Testis (tissue), 3 donors: Measurements from ENCODE around the gene GPR78. TPM values are rescaled to one million over a fixed set of nuclear protein-coding genes. Genes with fewer than 3 reads are reported as not detected.

ENCODE experiments used
- DNase-seq: peaks from one replicate; pipeline ENCODE4 v3.0.0-alpha.2; 2019
- H3K27ac ChIP-seq, 2 donors: fragments of 200-600 bp; sonication (generic); one replicate each; pipeline ENCODE4 v1.5.1; 2019
- H3K27me3 ChIP-seq: fragments of 200-600 bp; sonication (generic); one replicate; pipeline ENCODE4 v1.5.1; 2019
- H3K36me3 ChIP-seq: fragments of 200-600 bp; sonication (generic); one replicate; pipeline ENCODE4 v1.5.1; 2017; ENCODE audit warnings: low read depth; ENCODE audit errors: missing control alignments
- H3K4me1 ChIP-seq: fragments of 200-600 bp; sonication (generic); one replicate; pipeline ENCODE4 v1.5.1; 2019
- H3K4me3 ChIP-seq, 2 donors: fragments of 200-600 bp; sonication (generic); one replicate each; pipeline ENCODE4 v1.5.1; 2017 to 2019
- H3K9me3 ChIP-seq: fragments of 200-600 bp; sonication (generic); one replicate; pipeline ENCODE4 v1.5.1; 2017
- POLR2A ChIP-seq: fragments of 450-650 bp; IDR thresholded peaks from one replicate; pipeline ENCODE4 v1.6.1; 2017; ENCODE audit warnings: antibody characterized with exemption, mild to moderate bottlenecking, moderate library complexity
- WGBS, 2 donors: methylation state at CpG; one replicate each; pipeline ENCODE4 v1.1.5; 2018; 5-methylcytosine and 5-hydroxymethylcytosine counted together
- intact Hi-C: fragments of 100-400 bp; cut with DNase I; formaldehyde crosslinking; loops from one replicate; pipeline ENCODE4 v1.15.1; 2023; ENCODE audit warnings: low total_unique reads
- polyA plus RNA-seq: library from polyadenylated mRNA; stranded (reverse); fragments of 350-450 nt; fragmentation: Illumina TruSeq; extraction: RNeasy Lipid Tissue Mini Kit (QIAGEN cat#74804); gene quantifications from one replicate; pipeline ENCODE4 v1.2.3, GENCODE V29; 2014; ENCODE audit warnings: low read depth, low replicate concordance; ENCODE audit not compliant: insufficient read depth
- total RNA-seq, 2 donors: library from RNA; depleted of rRNA; stranded (reverse); fragments of >200 nt; gene quantifications; one replicate each; pipeline ENCODE4 v1.2.3, GENCODE V29; 2016
- TF ChIP-seq, protein P1 (sequence below), 3 experiments: fragments of 450-650 bp in 2 of 3; fragments of 200-600 bp in 1 of 3; sonication (generic) in 1 of 3; IDR thresholded peaks; one replicate each; pipeline ENCODE4 v1.5.1; 2016 to 2019; ENCODE audit warnings: antibody characterized with exemption in 3 of 3, mild to moderate bottlenecking in 2 of 3, moderate library complexity in 1 of 3

The GPR78 gene
- total and polyA plus RNA-seq, 3 donors from 2014 or later: 0.34 to 0.99 (median 0.39) TPM

DNA sequence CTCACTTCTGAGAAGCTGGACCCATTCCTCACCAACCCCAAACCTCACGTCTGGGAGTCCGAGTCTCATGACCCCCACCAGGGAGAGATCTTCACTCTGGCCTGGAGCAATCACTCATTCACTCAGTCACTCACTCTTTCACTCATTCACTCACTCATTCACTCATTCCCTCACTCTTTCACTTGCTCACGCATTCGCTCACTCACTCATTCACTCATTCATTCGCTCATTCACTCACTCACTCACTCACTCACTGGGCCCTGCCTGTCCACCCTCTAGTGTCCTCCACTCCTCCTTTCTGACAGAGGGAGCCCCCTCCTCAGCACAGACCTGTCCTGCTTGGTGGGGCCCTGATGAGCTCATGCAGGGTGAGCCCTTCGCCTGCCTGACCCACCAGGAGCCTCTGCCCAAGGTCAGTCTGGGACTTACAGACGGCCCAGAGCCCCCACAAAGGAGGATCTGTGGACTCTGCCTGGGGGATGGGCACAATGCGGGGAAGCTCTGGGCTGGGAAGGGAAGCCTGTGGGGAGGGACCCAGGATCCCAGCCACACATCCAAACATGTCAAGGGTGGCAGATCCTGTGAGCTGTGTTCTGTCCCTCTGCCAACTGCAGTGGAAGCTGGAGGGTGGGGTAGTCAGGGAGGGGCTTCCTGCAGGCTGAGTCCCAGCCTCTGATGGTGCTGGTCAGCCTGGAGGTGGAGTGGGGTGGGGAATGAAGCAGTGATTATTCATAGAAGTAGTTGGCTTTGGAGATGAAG is 30.8 kb downstream of the GPR78 start:
- TF ChIP-seq, protein P1, sequence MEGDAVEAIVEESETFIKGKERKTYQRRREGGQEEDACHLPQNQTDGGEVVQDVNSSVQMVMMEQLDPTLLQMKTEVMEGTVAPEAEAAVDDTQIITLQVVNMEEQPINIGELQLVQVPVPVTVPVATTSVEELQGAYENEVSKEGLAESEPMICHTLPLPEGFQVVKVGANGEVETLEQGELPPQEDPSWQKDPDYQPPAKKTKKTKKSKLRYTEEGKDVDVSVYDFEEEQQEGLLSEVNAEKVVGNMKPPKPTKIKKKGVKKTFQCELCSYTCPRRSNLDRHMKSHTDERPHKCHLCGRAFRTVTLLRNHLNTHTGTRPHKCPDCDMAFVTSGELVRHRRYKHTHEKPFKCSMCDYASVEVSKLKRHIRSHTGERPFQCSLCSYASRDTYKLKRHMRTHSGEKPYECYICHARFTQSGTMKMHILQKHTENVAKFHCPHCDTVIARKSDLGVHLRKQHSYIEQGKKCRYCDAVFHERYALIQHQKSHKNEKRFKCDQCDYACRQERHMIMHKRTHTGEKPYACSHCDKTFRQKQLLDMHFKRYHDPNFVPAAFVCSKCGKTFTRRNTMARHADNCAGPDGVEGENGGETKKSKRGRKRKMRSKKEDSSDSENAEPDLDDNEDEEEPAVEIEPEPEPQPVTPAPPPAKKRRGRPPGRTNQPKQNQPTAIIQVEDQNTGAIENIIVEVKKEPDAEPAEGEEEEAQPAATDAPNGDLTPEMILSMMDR (IDR thresholded peaks at IDR 0.05): no peak
- no peak for TF ChIP-seq POLR2A
- no peak overlapping the region for H3K27ac ChIP-seq
- peaks cover 5% of the 10 kb centered on the region for H3K4me1 ChIP-seq
- H3K9me3 ChIP-seq: no peaks in the 10 kb centered on the region
- 87 to 89% methylated on average over 8 of the region's 8 CpGs for WGBS, 2 donors
- no peak for DNase-seq
- intact Hi-C loops: no loop called here
- H3K36me3 ChIP-seq: no peaks in the 10 kb centered on the region
- no peak overlapping the region for H3K4me3 ChIP-seq
- H3K27me3 ChIP-seq: no peaks in the 10 kb centered on the region

DNA sequence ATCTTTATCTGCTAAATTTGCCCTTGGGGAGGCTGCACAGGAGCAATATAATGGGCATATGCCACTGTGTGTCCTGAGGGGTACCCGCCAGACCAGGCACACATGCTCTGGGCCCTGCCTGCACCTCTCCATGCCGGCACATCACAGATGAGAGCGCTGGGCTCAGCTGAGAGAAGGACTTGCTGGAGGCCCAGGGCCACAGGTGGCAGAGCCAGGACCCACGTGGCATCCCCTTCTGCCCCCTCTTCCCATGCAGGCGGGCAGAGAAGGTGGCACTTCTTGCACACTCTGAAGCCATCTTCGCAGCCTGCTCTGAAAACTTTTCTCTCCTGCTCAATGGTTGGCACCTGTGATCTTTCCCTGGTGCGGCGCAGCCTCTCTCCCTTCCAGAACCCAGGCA is 32.5 kb downstream of the GPR78 start:
- no peaks in the 10 kb centered on the region for H3K9me3 ChIP-seq
- H3K36me3 ChIP-seq: no peaks in the 10 kb centered on the region
- no peaks in the 10 kb centered on the region for H3K27me3 ChIP-seq
- no peak overlapping the region for H3K4me3 ChIP-seq
- no peak overlapping the region for H3K27ac ChIP-seq
- no peak for TF ChIP-seq POLR2A
- TF ChIP-seq, protein P1 (IDR thresholded peaks at IDR 0.05): no peak
- WGBS, 2 donors: 93 to 96% methylated on average over 7 to 8 of the region's 8 CpGs
- intact Hi-C loops: no loop called here
- no peak for DNase-seq
- peaks cover 2% of the 10 kb centered on the region for H3K4me1 ChIP-seq

DNA sequence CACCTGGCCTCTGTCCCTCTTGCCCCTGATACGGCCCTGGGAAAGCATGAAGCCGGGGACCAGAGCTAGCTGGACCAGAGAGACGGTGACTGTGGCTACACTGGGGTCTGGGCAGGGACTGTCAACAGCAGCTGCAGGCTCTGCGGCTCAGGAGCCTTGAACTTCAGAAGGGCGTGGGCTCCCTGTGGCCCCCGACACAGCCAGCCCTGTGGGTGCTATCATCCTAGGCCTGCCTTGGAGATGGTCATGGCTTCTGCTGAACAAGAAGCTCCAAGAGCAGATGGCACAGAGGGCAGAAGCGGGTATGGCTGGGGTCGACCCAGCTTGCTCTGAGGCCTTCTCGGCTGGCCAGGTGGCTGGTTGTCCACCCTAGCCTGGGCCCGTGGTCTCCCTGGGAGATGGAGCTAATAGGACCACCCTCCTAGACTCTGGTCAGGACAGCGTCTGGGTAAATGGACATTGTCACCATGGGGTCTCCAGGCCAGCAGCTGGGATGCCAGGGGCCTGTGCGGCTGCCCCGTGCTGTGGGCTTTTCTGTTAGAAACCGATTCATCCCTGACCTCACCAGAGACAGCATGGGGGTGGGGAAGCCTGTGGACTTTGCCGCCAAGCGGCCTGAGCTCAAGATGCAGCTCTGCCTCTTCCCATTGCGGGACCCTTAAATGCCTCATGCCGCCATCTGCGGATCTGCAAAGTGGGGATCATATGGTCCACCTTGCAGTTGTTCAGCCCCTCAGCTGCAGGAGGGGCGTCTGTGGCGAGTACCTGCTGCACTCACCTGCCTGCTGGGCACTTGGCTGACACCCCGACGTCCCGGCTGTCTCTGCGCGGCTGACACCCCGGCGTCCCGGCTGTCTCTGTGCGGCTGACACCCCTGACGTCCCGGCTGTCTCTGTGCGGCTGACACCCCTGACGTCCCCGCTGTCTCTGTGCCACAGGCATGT is 33.5 kb downstream of the GPR78 start:
- Histone ChIP-seq H3K4me3 (no peak overlapping the region), H3K9me3 (no peaks in the 10 kb centered on the region), H3K27me3 (no peaks in the 10 kb centered on the region), H3K27ac (no peak overlapping the region), H3K36me3 (no peaks in the 10 kb centered on the region), H3K4me1 (no peaks in the 10 kb centered on the region)
- TF ChIP-seq, protein P1 (IDR thresholded peaks at IDR 0.05): no peak
- no peak for TF ChIP-seq POLR2A
- DNase-seq: no peak
- 94 to 96% methylated on average over 17 to 35 of the region's 35 CpGs for WGBS, 2 donors
- intact Hi-C loops: no loop called here

DNA sequence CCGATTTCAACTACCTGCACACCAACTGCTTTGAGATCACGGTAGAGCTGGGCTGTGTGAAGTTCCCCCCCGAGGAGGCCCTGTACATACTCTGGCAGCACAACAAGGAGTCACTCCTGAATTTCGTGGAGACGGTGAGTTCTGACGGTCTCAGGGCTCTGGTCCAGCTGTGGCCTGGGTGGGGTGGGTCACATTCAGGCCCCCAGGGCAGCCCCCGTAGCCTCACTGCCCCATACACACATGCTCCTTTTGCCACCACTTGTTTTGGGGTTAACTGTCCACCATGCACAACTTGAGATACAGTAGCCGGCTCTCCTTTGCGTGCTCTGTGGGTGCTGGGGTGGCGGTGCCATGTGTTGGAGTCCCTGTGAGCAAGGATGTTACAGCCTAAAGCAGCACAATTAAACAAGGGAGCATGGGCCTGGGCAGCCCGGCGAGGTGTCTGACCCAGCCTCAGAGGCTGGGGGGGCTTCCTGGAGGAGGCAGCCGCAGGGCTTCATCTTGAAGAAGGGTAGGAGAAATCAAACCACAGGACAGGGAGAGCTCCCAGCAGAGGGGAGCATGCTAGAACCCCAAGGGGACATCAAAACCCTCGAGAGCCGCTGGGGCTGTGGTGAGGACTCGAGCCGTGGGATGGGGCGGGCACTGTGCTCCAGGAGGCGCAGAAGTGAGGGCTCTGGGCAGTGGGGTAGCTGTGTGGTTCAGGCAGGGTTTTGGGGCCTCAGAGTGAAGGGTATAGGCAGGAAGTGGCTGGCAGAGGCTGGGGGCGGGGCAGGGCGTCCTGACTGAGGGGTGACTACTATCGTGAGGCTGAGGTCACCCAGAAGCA is 34.4 kb downstream of the GPR78 start:
- no peak for TF ChIP-seq POLR2A
- TF ChIP-seq, protein P1 (IDR thresholded peaks at IDR 0.05): no peak
- WGBS, 2 donors: 89 to 90% methylated on average over 20 to 22 of the region's 22 CpGs
- H3K4me1 ChIP-seq: no peaks in the 10 kb centered on the region
- H3K36me3 ChIP-seq: no peaks in the 10 kb centered on the region
- H3K27me3 ChIP-seq: no peaks in the 10 kb centered on the region
- no peaks in the 10 kb centered on the region for H3K9me3 ChIP-seq
- no peak overlapping the region for H3K27ac ChIP-seq
- DNase-seq: no peak
- intact Hi-C loops: no loop called here
- no peak overlapping the region for H3K4me3 ChIP-seq
